Trophoblast cell (in vitro differentiated cells and primary cell): ENCODE data around the gene C10orf67.
"Not testable (repeated sequence)": the region's sequence is repeated elsewhere in the genome, so short reads cannot be mapped to it uniquely, and the experiment has no call there.

Experiments used
- DNase-seq, 2 donors: peaks; one replicate each; pipeline ENCODE4 v3.0.0-alpha.2; 2016
- H2AFZ ChIP-seq: 2 replicates; pipeline ENCODE4 v1.6.1; 2013; ENCODE audit warnings: low read length, moderate library complexity, mild to moderate bottlenecking; ENCODE audit not compliant: insufficient read depth, poor library complexity
- H2AK5ac ChIP-seq: 2 replicates; pipeline ENCODE4 v1.6.1; 2013; ENCODE audit warnings: mild to moderate bottlenecking, low read length
- H2BK120ac ChIP-seq: 2 replicates; pipeline ENCODE4 v1.6.1; 2013; ENCODE audit warnings: low read length, mild to moderate bottlenecking, moderate library complexity; ENCODE audit not compliant: insufficient read depth, poor library complexity
- H2BK12ac ChIP-seq: 2 replicates; pipeline ENCODE4 v1.6.1; 2013; ENCODE audit warnings: mild to moderate bottlenecking, low read length, moderate library complexity
- H2BK5ac ChIP-seq: 2 replicates; pipeline ENCODE4 v1.6.1; 2013; ENCODE audit warnings: low read length, low read depth, moderate library complexity, mild to moderate bottlenecking; ENCODE audit not compliant: poor library complexity
- H3K14ac ChIP-seq: 2 replicates; pipeline ENCODE4 v1.6.1; 2013; ENCODE audit warnings: mild to moderate bottlenecking, low read length
- H3K18ac ChIP-seq: 2 replicates; pipeline ENCODE4 v1.6.1; 2013; ENCODE audit warnings: mild to moderate bottlenecking, low read length
- H3K23ac ChIP-seq: 2 replicates; pipeline ENCODE4 v1.6.1; 2013; ENCODE audit warnings: low read length
- H3K27ac ChIP-seq: 2 replicates; pipeline ENCODE4 v1.5.1; 2013; ENCODE audit warnings: low read depth, mild to moderate bottlenecking, inconsistent platforms, low read length, moderate library complexity
- H3K27me3 ChIP-seq: 2 replicates; pipeline ENCODE4 v1.6.1; 2013; ENCODE audit warnings: inconsistent platforms, mild to moderate bottlenecking, low read length, moderate library complexity; ENCODE audit not compliant: insufficient read depth
- H3K36me3 ChIP-seq, 2 experiments: 1 replicate in 1 of 2; 2 replicates in 1 of 2; pipeline ENCODE4 v1.6.1; 2013; ENCODE audit warnings: low read length in 2 of 2, mild to moderate bottlenecking in 2 of 2, moderate library complexity in 1 of 2; ENCODE audit not compliant: insufficient read depth in 2 of 2, control insufficient read depth in 1 of 2
- H3K4ac ChIP-seq: 2 replicates; pipeline ENCODE4 v1.6.1; 2013; ENCODE audit warnings: low read depth, mild to moderate bottlenecking, low read length, moderate library complexity
- H3K4me1 ChIP-seq, 2 experiments: 1 replicate in 1 of 2; 2 replicates in 1 of 2; pipeline ENCODE4 v1.6.1; 2013; ENCODE audit warnings: low read length in 2 of 2, mild to moderate bottlenecking in 2 of 2, moderate library complexity in 1 of 2; ENCODE audit not compliant: insufficient read depth in 2 of 2, control insufficient read depth in 1 of 2
- H3K4me2 ChIP-seq: 2 replicates; pipeline ENCODE4 v1.6.1; 2013; ENCODE audit warnings: inconsistent platforms, mild to moderate bottlenecking, low read length, moderate library complexity
- H3K4me3 ChIP-seq: 2 replicates; pipeline ENCODE4 v1.5.1; 2013; ENCODE audit warnings: mild to moderate bottlenecking, low read depth, low read length, inconsistent platforms
- H3K79me1 ChIP-seq: one replicate; pipeline ENCODE4 v1.6.1; 2013; ENCODE audit warnings: low read length
- H3K79me2 ChIP-seq: 2 replicates; pipeline ENCODE4 v1.6.1; 2013; ENCODE audit warnings: low read length, mild to moderate bottlenecking; ENCODE audit not compliant: control insufficient read depth, insufficient read depth, poor library complexity
- H3K9ac ChIP-seq: 2 replicates; pipeline ENCODE4 v1.6.1; 2013; ENCODE audit warnings: mild to moderate bottlenecking, low read length
- H3K9me3 ChIP-seq: 2 replicates; pipeline ENCODE4 v1.6.1; 2013; ENCODE audit warnings: low read depth, mild to moderate bottlenecking, control low read depth, inconsistent platforms, low read length; ENCODE audit not compliant: insufficient read depth
- H4K12ac ChIP-seq: 2 replicates; pipeline ENCODE4 v1.6.1; 2013; ENCODE audit warnings: low read depth, mild to moderate bottlenecking, low read length, moderate library complexity
- H4K8ac ChIP-seq: 2 replicates; pipeline ENCODE4 v1.6.1; 2013; ENCODE audit warnings: low read depth, mild to moderate bottlenecking, low read length, moderate library complexity
- H4K91ac ChIP-seq: one replicate; pipeline ENCODE4 v1.6.1; 2013; ENCODE audit warnings: low read depth, mild to moderate bottlenecking, low read length, moderate library complexity
- WGBS: extraction: QIAGEN DNeasy Blood & Tissue Kit; methylation state at CpG from one replicate; pipeline ENCODE4 v1.1.7; 2013; ENCODE audit warnings: missing lambda C conversion rate; ENCODE audit not compliant: insufficient read length, insufficient coverage; ENCODE audit errors: extremely low coverage; 5-methylcytosine and 5-hydroxymethylcytosine counted together

The C10orf67 gene

GRCh38 chr10:23262928-23263327, 81.7 kb downstream of the C10orf67 start:
- no peak overlapping the region for H2BK120ac ChIP-seq
- H2BK12ac ChIP-seq = no peak overlapping the region
- no peaks in the 10 kb centered on the region for H3K79me2 ChIP-seq
- no peak overlapping the region for H4K8ac ChIP-seq
- H2AFZ ChIP-seq = no peak overlapping the region
- no peaks in the 10 kb centered on the region for H3K36me3 ChIP-seq
- H4K91ac ChIP-seq = no peak overlapping the region
- H4K12ac ChIP-seq = no peak overlapping the region
- no peak for DNase-seq
- no peak overlapping the region for H3K18ac ChIP-seq
- no peak overlapping the region for H3K23ac ChIP-seq
- no peaks in the 10 kb centered on the region for H3K4me1 ChIP-seq
- H3K27ac ChIP-seq = no peak overlapping the region
- no peak overlapping the region for H3K4me3 ChIP-seq
- no peak overlapping the region for H3K4me2 ChIP-seq
- no peak overlapping the region for H2AK5ac ChIP-seq
- no peaks in the 10 kb centered on the region for H3K9me3 ChIP-seq
- H3K79me1 ChIP-seq = no peaks in the 10 kb centered on the region
- no peak overlapping the region for H3K9ac ChIP-seq
- H3K4ac ChIP-seq = no peak overlapping the region
- H3K14ac ChIP-seq = no peak overlapping the region
- no peak overlapping the region for H2BK5ac ChIP-seq
- H3K27me3 ChIP-seq = no peaks in the 10 kb centered on the region
- no CpG with 5 or more reads among the region's 2 CpGs for WGBS

GRCh38 chr10:23258516-23258915, 86.1 kb downstream of the C10orf67 start:
- no CpG with 5 or more reads among the region's 2 CpGs for WGBS
- H3K79me1 ChIP-seq = no peaks in the 10 kb centered on the region

GRCh38 chr10:23253780-23254179, 90.8 kb downstream of the C10orf67 start:
- no CpG with 5 or more reads among the region's 2 CpGs for WGBS
- Histone ChIP-seq H3K23ac (no peak overlapping the region), H3K14ac (no peak overlapping the region), H3K27me3 (no peaks in the 10 kb centered on the region), H2BK12ac (no peak overlapping the region), H4K8ac (no peak overlapping the region), H3K27ac (no peak overlapping the region), H3K4me3 (no peak overlapping the region), H3K36me3 (no peaks in the 10 kb centered on the region), H4K91ac (no peak overlapping the region), H3K79me2 (no peaks in the 10 kb centered on the region), H2BK120ac (no peak overlapping the region), H3K9ac (no peak overlapping the region), H3K18ac (no peak overlapping the region), H3K79me1 (no peaks in the 10 kb centered on the region), H3K4me2 (no peak overlapping the region), H4K12ac (no peak overlapping the region), H2AK5ac (no peak overlapping the region), H3K9me3 (peaks cover 1% of the 10 kb centered on the region), H2BK5ac (no peak overlapping the region), H2AFZ (no peak overlapping the region), H3K4ac (no peak overlapping the region), H3K4me1 (no peaks in the 10 kb centered on the region)
- DNase-seq = no peak

More at GRCh38 chr10:23258516-23258915, 86.1 kb downstream of the C10orf67 start:
- no peak overlapping the region for H2BK12ac ChIP-seq
- no peak overlapping the region for H4K8ac ChIP-seq
- no peaks in the 10 kb centered on the region for H3K79me2 ChIP-seq
- no peak overlapping the region for H3K4me2 ChIP-seq
- H3K36me3 ChIP-seq = no peaks in the 10 kb centered on the region
- H2AFZ ChIP-seq = no peak overlapping the region
- no peak overlapping the region for H3K14ac ChIP-seq
- no peak overlapping the region for H3K18ac ChIP-seq
- no peaks in the 10 kb centered on the region for H3K4me1 ChIP-seq
- no peak overlapping the region for H2BK5ac ChIP-seq
- no peak overlapping the region for H2BK120ac ChIP-seq
- H3K27ac ChIP-seq = no peak overlapping the region
- no peak overlapping the region for H3K4me3 ChIP-seq
- no peak overlapping the region for H4K12ac ChIP-seq
- DNase-seq = no peak
- H3K9me3 ChIP-seq = no peaks in the 10 kb centered on the region
- no peak overlapping the region for H2AK5ac ChIP-seq
- no peak overlapping the region for H3K4ac ChIP-seq
- H3K27me3 ChIP-seq = no peaks in the 10 kb centered on the region
- no peak overlapping the region for H3K9ac ChIP-seq
- H3K23ac ChIP-seq = no peak overlapping the region
- no peak overlapping the region for H4K91ac ChIP-seq

GRCh38 chr10:23252859-23253258, 91.7 kb downstream of the C10orf67 start:
- H3K27ac ChIP-seq, H3K9ac ChIP-seq, H3K9me3 ChIP-seq, H3K36me3 ChIP-seq, H3K79me1 ChIP-seq, H3K14ac ChIP-seq, H3K27me3 ChIP-seq, H3K4me3 ChIP-seq, H3K18ac ChIP-seq, H3K79me2 ChIP-seq, H2BK120ac ChIP-seq, H2AFZ ChIP-seq, H3K4ac ChIP-seq, H4K91ac ChIP-seq, H2BK12ac ChIP-seq, H4K12ac ChIP-seq, H2BK5ac ChIP-seq, H4K8ac ChIP-seq, H3K4me1 ChIP-seq, H2AK5ac ChIP-seq, H3K4me2 ChIP-seq, H3K23ac ChIP-seq, DNase-seq: not testable (repeated sequence)
- no CpG with 5 or more reads among the region's 4 CpGs for WGBS
